HG03575 (cell line): ENCODE results near the gene JAG1.
"Not testable (repeated sequence)": the region's sequence is repeated elsewhere in the genome, so short reads cannot be mapped to it uniquely, and the experiment has no call there.

Source experiments
- ATAC-seq: cut with Tn5 transposase; IDR thresholded peaks from one replicate; pipeline ENCODE4 v1.9.1; 2021; ENCODE audit not compliant: unreplicated experiment, insufficient number of reproducible peaks, low FRiP score; ENCODE audit errors: extremely low read depth

Gene JAG1

DNA sequence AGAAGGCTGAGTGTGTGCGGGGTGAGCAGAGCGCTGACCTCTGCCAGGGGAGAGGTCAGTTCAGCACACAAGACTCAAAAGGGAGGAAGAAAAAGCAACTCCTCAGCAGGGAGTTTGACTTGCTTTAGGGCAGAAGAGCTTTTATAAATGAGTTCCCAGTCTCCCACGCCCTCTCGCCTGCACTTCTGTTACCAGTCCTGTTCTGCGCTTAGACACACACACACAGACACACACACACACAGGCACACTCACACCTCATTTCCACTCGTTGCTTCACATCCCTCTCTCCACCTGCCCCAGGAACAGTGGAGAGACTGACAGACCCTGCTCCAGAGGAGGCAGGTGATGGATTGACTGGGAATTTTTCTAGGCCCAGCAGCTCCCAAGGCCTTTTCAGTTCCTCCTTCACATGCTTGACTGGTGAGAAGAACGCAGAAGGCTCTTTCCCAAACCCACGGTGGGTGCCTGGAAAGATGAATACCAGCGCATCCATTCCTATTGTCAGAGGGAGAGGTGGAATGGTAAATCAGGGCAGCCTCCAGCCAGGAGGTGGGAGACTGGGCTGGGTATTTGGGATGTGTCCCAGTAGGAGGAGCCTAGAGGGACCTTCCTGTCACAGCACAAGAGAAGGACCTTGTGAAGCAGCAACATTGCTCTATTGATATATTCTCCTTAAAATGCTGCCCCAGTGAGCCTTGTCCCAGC, 43.7 kb downstream of the JAG1 start:
- ATAC-seq, result no peak

DNA sequence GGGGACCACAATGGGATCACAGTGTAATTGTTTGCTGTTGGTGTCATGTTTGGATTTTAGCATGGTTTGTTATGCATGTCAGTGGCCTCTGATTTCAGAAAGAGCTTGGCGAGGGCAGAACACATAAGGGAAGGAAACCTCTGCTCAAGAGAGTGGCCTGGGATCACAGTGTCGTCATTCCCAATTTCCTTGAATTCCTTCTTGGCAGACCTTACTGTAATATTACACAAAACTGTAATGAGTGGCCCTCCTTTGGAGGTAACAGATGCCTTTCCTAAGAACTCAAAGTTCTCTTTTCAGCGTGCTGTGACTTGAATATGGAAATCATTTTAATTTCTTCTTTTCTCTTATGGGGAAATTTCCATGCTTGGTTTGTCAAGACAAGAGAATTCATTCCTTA, 46.9 kb downstream of the JAG1 start:
- no peak for ATAC-seq

DNA sequence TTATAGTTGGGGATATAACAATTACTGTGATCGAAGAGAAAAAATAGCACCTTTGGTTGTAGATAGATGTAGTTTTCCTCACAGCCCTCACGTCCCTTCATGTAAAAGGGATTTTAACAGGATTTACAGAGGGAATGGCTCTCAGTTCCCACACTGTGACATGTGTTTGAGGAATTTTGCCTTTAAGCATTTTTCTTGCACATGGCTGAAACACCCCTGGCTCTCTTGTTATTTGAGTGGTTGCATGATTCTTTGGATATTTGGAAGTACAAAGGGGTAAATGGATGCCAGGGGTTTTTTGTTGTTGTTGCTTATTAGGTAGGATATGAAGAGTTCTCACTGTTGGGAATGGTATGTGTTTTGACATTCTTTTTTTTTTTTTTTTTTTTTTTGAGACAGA, 48.2 kb downstream of the JAG1 start:
- no peak for ATAC-seq

DNA sequence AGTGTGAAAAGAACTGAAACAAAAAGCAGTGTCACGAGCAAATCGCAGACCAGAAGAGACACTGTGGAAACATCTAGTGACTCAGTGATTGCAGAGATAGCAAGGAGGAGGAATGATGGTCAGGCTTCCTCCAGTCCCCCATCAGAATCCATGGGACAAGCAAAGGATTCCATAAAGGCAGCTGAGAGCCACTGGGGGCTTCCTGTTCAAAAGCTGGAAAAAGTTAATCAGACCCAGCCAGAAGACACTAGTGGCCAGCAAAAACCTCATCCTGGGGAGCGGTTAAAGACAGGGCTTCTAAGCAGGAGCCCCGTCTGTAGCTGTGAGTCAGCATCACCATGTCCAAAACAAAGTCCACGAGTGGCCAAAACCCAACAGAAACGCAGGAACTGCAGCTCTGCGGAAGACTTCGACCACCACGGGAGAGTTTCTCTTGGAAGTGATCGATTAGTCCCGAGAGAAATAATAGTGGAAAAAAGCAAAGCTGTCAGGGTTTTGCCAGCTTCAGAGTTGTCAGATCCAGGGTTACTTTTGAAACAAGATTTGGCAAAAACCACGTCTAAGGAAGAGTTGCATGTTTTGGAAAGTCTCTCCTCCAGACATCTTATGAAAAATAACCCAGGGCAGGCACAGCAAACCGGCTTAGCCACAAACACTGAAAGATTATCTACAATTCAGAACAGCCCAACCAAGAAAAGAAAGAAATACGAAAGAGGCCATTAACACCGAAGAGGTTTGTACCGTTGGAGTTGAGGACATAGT, 51.0 kb downstream of the JAG1 start:
- ATAC-seq, result no peak

DNA sequence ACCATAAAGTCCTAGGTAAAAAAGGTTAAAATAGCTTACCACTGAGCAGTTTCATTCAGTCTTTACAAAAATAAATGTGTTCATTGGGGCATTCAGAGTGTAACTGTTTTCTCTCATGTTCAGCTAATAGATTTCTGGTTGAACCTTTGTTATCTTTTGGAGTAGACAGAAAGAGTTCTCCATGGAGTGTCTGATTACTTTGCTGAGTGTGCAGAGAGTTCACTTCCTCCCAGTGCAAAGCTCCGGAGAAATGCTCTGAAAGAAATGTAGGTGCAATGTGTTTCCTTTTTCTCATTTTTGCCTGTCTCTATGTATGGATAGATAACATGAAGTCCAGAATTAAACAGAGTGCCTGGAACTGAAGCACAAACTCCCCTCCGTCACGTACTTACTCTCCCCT, 52.6 kb downstream of the JAG1 start:
- no peak for ATAC-seq

DNA sequence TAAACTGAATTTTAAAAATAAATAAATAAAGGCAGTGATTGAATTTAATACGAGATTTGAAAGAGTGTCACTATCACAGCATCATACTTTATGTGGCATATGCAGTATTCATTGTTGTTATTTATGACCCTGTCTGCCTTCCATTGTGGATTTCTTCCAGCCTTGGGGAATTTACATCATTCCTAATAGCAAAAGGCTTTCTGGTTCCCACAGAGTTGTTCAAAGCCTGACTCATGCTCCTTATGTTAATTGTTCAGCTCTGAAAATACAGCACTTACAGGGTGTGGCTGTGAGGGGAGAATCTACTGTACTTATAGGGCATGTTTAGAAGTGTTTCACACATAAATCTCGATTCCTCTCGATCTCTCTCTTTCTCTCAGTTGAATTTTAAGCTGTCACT, 54.4 kb downstream of the JAG1 start:
- ATAC-seq, result no peak

DNA sequence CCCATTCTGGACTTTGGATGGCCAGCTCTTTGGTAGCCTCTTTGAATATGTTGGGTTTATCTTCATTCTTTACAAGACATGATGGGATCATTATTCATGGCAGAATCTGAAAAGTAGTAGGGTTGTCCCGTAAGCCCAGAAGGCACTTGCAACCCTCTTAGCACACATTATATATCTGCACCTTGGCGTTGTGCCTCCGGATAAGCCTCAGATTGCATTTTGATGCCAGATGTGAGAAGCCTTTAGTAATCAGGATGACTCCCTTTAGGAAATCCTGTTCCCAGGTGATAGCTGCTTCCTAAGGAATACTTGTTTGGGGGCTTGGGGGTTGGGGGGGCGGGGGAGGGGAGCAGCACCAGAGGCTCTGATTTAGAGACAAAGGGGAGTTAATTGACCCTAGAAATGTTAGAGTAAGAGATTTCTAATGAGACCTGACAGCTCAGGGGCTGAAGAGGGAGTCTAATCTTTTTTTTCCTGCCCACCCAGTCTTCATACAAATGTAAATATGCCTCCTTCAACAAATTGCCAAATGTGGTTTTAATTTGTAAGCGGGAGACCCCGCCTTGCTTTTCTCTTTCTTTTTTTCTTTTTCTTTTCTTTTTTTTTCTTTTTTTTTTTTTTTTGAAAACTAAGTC, 55.1 kb downstream of the JAG1 start:
- no peak for ATAC-seq

DNA sequence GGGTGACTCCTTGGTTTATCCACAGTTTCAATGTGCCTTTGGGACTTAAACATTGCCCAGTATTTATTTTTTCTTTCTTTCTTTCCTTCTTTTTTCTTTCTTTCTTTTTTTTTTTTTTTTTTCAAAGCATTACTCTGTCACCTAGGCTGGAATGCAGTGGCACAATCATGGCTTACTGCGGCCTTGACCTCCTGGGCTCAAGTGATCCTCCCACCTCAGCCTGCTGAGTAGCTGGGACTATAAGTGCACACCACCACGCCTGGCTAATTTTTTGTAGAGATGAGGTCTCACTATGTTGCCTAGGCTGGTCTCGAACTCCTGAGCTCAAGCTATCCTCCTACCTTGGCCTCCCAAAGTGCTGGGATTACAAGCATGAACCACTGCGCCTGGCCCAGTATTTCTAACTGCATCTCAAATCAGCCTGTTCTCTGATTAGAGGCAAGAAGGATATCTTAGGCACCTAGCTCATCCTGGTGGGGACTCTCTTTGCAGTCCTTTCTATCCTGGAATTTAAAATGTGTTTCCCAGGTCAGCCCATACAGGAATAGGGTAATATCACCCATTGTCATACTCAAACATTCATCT, 56.2 kb downstream of the JAG1 start:
- ATAC-seq, result not testable (repeated sequence)

DNA sequence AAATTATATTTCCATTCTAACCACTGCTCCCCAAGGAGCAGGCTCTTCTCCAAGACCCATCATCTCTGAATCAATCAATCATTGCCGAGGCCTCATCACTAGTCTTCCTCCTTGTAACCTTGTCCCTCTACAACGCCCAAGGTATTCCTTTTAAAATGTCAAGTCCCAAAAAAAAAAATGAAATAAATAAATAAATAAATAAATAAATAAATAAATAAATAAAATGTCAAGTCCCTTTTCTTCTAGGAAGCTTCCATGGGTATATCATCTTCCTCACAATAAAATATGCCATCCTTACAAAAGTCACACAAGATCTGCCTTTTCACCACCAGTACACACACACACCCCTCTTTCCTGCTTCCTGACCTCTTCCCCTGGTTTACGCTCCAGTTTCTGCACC, 57.6 kb downstream of the JAG1 start:
- no peak for ATAC-seq

DNA sequence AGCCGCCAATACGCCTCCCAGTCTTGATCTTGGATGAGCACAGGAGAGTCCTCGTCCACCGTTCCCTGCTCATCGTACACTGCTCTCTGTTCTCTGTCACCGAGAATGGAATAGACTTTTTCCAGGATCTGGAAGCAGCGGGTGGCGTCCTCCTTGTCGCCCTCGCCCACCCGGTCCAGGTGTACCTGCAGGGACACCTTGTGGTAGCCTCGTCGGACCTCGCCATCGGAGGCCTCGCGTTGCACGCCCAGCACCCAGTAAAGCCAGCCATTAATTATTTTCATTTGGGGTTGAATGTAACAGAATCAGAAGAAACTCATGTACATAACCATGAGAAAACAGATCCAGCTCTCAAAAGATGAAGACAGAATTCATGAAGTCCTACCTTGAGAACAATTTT, 59.9 kb downstream of the JAG1 start:
- ATAC-seq, result no peak

DNA sequence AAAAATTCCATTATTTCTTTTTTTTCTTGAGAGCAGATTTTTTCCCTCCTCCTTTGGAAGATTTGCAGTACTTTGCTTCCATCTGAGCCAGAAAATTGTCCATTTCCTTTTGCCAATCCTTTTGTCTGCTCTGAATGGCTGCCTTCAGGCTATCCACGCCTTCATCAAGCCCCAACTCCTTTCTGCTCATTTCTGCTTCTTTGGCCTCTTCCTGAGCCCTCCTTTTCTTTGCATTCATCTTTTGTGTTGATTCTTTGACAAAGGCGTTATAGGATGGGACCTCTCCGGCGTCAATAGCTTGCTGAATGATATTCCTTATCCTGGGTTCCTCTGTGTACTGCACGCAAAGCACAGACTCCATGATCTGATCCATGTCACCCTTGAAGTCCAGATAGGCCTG, 60.4 kb downstream of the JAG1 start:
- not testable (repeated sequence) for ATAC-seq

DNA sequence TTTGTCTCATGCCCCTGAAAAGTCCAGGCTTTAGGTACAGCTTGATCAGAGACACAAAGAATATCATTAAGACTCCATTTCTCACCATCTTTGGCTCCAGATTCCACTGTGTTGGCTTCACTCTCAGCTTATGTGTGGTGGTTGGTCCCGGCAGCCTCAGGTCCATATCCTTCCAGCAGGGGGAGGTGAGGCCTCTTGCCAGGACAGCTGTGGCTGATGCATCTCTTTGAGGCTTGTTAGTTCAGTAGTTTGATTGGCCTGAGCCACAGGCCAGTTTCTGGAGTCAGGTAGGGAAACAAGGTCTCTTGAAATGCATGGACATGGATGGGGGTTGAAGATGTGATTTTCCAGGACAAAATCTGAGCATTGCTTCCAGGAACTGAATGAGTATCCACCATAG, 62.4 kb downstream of the JAG1 start:
- no peak for ATAC-seq

DNA sequence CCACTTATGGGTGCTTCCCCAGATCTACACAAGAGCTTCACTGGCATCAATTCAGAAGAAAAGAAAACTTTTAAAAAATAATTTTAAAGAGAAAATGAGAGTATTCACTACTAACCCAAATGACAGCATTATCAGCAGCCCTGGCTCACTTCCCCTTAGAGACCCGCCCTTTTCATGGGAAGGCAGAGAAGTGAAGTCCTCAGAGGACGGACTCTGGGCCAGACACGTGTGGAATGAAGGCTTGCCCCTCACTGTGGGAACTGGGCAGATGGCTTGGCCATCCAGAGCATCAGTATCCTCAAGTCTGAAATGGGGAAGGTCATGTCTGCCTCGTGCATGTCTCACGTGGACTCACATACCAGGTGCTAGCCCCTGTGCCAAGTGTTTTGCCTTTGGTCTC, 63.5 kb downstream of the JAG1 start:
- no peak for ATAC-seq

DNA sequence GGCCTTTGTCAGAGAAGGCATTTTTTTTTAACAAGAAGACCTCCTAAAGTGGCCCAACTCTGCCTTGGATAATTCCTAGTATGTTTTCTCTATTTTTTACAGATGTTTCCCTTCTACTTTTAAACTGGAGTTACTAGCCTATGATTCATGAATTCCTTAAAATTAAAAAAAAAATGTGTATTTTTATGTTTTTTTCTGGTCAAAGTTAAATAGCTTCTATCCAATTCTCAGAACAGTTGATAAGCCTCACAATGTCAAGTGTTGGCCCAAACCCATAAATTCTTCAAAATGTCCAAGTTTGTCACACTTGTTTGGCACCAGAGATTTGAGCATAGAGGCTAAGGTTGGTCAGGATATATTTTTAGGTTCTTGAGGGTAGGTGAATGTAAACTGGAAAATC, 64.0 kb downstream of the JAG1 start:
- ATAC-seq, result no peak

DNA sequence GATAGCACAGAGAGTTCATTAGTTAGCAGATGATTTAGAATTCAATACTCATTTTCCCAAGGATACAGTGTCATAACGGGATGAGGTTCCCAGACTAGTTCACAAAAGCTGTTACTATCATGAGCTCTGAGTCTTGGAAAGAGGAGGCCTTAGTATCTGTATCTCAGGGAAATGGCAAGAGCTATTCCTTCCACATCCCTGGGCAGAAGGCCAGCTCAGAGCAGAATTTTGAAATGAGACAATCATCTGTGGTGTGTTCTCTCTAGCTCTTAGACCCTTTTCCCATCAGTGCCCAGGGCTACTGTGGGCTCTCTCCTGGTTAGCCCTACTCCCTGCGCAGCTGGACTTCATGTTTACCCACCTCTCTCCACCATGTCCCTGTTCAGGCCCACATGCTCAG, 64.5 kb downstream of the JAG1 start:
- no peak for ATAC-seq

DNA sequence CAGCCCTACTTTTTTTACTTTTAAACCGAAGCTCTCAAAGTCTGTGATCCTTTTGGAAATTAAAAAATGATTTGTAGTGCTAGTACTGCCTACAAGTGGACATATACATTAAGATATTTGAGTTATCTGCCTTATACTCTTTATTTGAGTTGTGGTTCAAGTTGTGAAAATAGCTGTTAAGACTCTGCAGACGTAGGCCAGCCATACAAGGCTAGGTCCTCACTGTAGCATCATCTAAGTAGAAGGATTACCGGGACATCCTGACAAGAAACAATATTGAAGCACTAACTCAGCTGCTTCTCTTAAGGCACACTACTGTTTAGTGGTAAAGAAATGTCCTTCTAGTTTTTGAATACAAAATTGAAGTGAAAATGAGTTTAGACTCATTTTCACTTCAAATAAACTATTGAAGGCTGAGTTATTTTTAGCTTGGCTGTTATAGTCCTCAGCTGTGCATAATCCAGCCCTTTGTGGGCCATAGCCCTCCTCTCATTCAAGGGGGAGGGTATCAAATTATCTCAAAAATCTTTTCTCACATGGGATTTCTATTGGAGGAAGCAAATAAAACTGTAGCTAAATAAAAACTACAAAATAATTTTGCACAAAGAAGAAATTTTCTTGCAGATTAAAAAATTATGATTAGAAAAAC, 68.1 kb downstream of the JAG1 start:
- ATAC-seq, result no peak

DNA sequence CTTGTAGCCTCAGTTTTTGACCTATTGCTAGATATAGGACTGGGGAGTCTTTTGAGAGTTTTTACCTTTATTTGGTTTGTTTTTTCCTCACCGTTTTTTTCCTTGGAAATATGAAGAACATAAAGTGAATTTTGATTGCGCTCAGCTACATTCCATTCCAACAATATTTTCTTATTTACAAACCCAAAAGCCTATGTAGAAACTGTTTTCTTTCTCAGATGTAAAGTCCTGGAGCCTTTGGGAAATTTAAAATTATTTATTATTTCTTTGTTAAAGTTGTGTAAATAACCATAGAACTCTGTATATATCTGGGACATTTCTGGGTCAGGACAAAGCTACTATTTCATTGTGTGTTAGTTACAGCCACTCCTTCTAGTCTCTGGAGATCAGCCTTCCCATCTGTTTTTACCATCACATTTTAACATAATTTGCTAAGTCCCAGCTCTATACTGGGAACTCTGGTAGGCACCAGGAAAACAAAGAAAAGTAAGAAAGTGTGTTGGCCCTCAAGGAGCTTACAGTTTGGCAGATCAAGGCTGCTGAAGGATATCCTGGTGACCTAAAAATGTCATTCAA, 68.8 kb downstream of the JAG1 start:
- no peak for ATAC-seq

DNA sequence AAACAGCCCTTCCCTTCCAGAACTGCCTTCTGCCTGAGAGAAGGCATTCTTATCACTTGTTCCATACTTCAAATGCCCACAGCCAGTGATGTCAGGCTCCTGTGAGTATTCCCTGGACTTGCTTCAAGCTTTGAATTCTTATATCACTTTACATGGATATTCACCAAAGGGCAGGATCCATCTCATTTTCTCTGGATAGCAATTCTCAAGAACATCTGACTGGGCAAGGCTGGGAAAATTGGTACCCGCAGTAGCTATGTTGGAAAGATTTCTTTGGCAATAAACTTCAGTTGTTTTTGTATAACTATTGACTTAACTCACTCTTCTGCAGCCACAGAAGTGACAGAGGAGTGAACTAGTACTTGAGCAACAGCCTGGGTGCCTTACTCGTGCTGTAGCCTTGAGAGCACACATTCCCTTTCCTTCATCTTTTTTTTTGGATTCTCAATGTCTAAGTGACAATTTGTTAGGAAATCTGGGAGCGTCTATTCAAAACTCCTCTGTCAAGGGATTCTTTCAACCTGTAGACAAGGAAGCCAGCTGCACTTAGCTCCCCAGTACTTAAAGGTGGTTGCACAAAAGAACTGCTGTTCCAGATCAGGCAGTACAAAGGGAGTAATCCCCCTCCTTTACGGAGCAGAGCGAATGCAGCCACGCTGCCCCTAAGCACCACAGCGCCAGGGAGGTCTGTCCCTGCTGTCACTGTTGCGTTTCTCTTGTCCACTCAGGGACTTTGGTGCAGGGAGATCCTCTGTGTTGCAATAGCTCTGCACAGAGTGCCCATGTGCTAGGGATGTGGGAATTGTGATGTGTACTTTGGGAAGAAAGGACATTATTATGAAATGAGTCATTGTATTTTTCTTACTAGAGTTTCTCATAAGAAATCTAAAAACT, 69.6 kb downstream of the JAG1 start:
- no peak for ATAC-seq
